Ecto neural progenitor cell (in vitro differentiated cells): Measurements from ENCODE around the gene NEGR1.

ENCODE experiments used
- DNase-seq: peaks from one replicate; pipeline ENCODE4 v3.0.0-alpha.2; 2018; ENCODE audit warnings: low spot score

NEGR1 gene

GRCh38 chr1:71778940-71779339 lies 503.4 kb downstream of the NEGR1 start:
- DNase-seq = no peak

- DNase-seq = no peak
These were observed 505.2 kb downstream of the NEGR1 start for GRCh38 chr1:71777094-71777493.

GRCh38 chr1:71774705-71775104 lies 507.6 kb downstream of the NEGR1 start:
- DNase-seq = no peak

- DNase-seq = no peak
These were observed 512.2 kb downstream of the NEGR1 start for GRCh38 chr1:71770121-71770520.

- DNase-seq = no peak
These were observed 515.6 kb downstream of the NEGR1 start for GRCh38 chr1:71766748-71767147.

- no peak for DNase-seq
These were observed 519.7 kb downstream of the NEGR1 start for GRCh38 chr1:71762514-71763255.

- no peak for DNase-seq
These were observed 526.9 kb downstream of the NEGR1 start for GRCh38 chr1:71755441-71755840.

GRCh38 chr1:71753746-71754145 lies 528.6 kb downstream of the NEGR1 start:
- DNase-seq = no peak

GRCh38 chr1:71745326-71745725 lies 537.0 kb downstream of the NEGR1 start:
- DNase-seq = no peak

GRCh38 chr1:71743862-71744261 lies 538.5 kb downstream of the NEGR1 start:
- no peak for DNase-seq

- DNase-seq = no peak
These were observed 543.4 kb downstream of the NEGR1 start for GRCh38 chr1:71738910-71739309.

- DNase-seq = no peak
These were observed 544.1 kb downstream of the NEGR1 start for GRCh38 chr1:71738256-71738655.

- DNase-seq = no peak
These were observed 544.6 kb downstream of the NEGR1 start for GRCh38 chr1:71737768-71738167.

- no peak for DNase-seq
These were observed 549.2 kb downstream of the NEGR1 start for GRCh38 chr1:71733121-71733520.

GRCh38 chr1:71721532-71721931 lies 560.8 kb downstream of the NEGR1 start:
- no peak for DNase-seq

GRCh38 chr1:71719330-71719729 lies 563.0 kb downstream of the NEGR1 start:
- no peak for DNase-seq

GRCh38 chr1:71717186-71717585 lies 565.2 kb downstream of the NEGR1 start:
- DNase-seq = no peak

GRCh38 chr1:71711456-71711855 lies 570.9 kb downstream of the NEGR1 start:
- DNase-seq = no peak

- DNase-seq = no peak
These were observed 576.2 kb downstream of the NEGR1 start for GRCh38 chr1:71706029-71706671.

GRCh38 chr1:71698186-71698585 lies 584.2 kb downstream of the NEGR1 start:
- DNase-seq = no peak

GRCh38 chr1:71695821-71696220 lies 586.5 kb downstream of the NEGR1 start:
- DNase-seq = no peak

- DNase-seq = no peak
These were observed 587.3 kb downstream of the NEGR1 start for GRCh38 chr1:71695084-71695483.

- no peak for DNase-seq
These were observed 588.8 kb downstream of the NEGR1 start for GRCh38 chr1:71693581-71693980.

GRCh38 chr1:71689635-71690034 lies 592.7 kb downstream of the NEGR1 start:
- no peak for DNase-seq
